Esophagus (tissue), 2 donors: ENCODE data around the gene HRH1. TPM values are rescaled to one million over a fixed set of nuclear protein-coding genes. Genes with fewer than 3 reads are reported as not detected.

Source experiments
- H3K27ac ChIP-seq, 2 donors: one replicate each; pipeline ENCODE4 v1.5.1; 2013; ENCODE audit warnings: low read depth in 2 of 2, mild to moderate bottlenecking in 2 of 2, inconsistent platforms in 1 of 2, low read length in 1 of 2, moderate library complexity in 1 of 2
- H3K27me3 ChIP-seq, 2 donors: one replicate each; pipeline ENCODE4 v1.6.1; 2013; ENCODE audit warnings: low read length in 2 of 2, control low read depth in 1 of 2, mild to moderate bottlenecking in 1 of 2; ENCODE audit not compliant: insufficient read depth in 2 of 2, control insufficient read depth in 1 of 2
- H3K36me3 ChIP-seq, 2 donors: one replicate each; pipeline ENCODE4 v1.6.1; 2013; ENCODE audit warnings: low read length in 1 of 2; ENCODE audit not compliant: control insufficient read depth in 2 of 2, insufficient read depth in 2 of 2
- H3K4me1 ChIP-seq, 2 donors: one replicate each; pipeline ENCODE4 v1.6.1; 2013; ENCODE audit warnings: low read length in 1 of 2; ENCODE audit not compliant: control insufficient read depth in 2 of 2, insufficient read depth in 2 of 2
- H3K4me3 ChIP-seq, 2 donors: one replicate each; pipeline ENCODE4 v1.5.1; 2013; ENCODE audit warnings: low read length in 2 of 2, mild to moderate bottlenecking in 2 of 2, low read depth in 1 of 2, moderate library complexity in 1 of 2
- H3K9me3 ChIP-seq, 2 donors: one replicate each; pipeline ENCODE4 v1.6.1; 2013; ENCODE audit warnings: mild to moderate bottlenecking in 2 of 2, low read depth in 1 of 2, low read length in 1 of 2, moderate library complexity in 1 of 2; ENCODE audit not compliant: control insufficient read depth in 2 of 2, insufficient read depth in 1 of 2
- WGBS, 2 donors: extraction: QIAGEN DNeasy Blood & Tissue Kit; methylation state at CpG; one replicate each; pipeline ENCODE4 v1.1.7; 2013; 5-methylcytosine and 5-hydroxymethylcytosine counted together
- polyA plus RNA-seq, 2 donors: library from polyadenylated mRNA; stranded (reverse); fragments of 200-250 nt; gene quantifications; one replicate each; pipeline ENCODE4 v1.2.3, GENCODE V29; 2013
- donor health status: healthy with polysubstance abuse.
- donor health status: Bipolar disorder and iron deficiency.

The HRH1 gene
- polyA plus RNA-seq, 2 donors: 1.2 to 2.2 TPM

GRCh38 chr3:11138371-11138770 is 15.9 kb upstream of the HRH1 start:
- Histone ChIP-seq H3K27ac (no peak overlapping the region), H3K4me1 (peaks cover 0 to 11% of the 10 kb centered on the region in 2 donors), H3K4me3 (peak overlapping the region in 1 of 2 donors; percentile 4), H3K27me3 (no peaks in the 10 kb centered on the region), H3K36me3 (no peaks in the 10 kb centered on the region), H3K9me3 (no peaks in the 10 kb centered on the region)
- WGBS, 2 donors: 52 to 73% methylated on average over 2 of the region's 2 CpGs

GRCh38 chr3:11140030-11140712 is 14.1 kb upstream of the HRH1 start:
- Histone ChIP-seq H3K27ac (peak overlapping the region; percentile 76 to 81), H3K27me3 (no peaks in the 10 kb centered on the region), H3K9me3 (no peaks in the 10 kb centered on the region), H3K36me3 (no peaks in the 10 kb centered on the region), H3K4me3 (no peak overlapping the region), H3K4me1 (peaks cover 0 to 11% of the 10 kb centered on the region in 2 donors)
- 16 to 24% methylated on average over 13 of the region's 13 CpGs for WGBS, 2 donors

GRCh38 chr3:11140713-11141104 is 13.6 kb upstream of the HRH1 start:
- Histone ChIP-seq H3K4me3 (no peak overlapping the region), H3K4me1 (peaks cover 0 to 11% of the 10 kb centered on the region in 2 donors), H3K27me3 (no peaks in the 10 kb centered on the region), H3K36me3 (no peaks in the 10 kb centered on the region), H3K27ac (peak overlapping the region; percentile 76 to 81), H3K9me3 (no peaks in the 10 kb centered on the region)
- 40 to 50% methylated on average over 2 of the region's 2 CpGs for WGBS, 2 donors

- no peak overlapping the region for H3K4me3 ChIP-seq
- 90 to 92% methylated on average over 5 of the region's 5 CpGs for WGBS, 2 donors
- peaks cover 0 to 8% of the 10 kb centered on the region in 2 donors for H3K4me1 ChIP-seq
- H3K9me3 ChIP-seq: no peaks in the 10 kb centered on the region
- no peak overlapping the region for H3K27ac ChIP-seq
- H3K27me3 ChIP-seq: no peaks in the 10 kb centered on the region
- H3K36me3 ChIP-seq: no peaks in the 10 kb centered on the region
Observed at GRCh38 chr3:11143476-11143875, 10.8 kb upstream of the HRH1 start.

GRCh38 chr3:11144996-11145395 is 9.3 kb upstream of the HRH1 start:
- Histone ChIP-seq H3K9me3 (no peaks in the 10 kb centered on the region), H3K27ac (peak overlapping the region in 1 of 2 donors; percentile 27), H3K27me3 (no peaks in the 10 kb centered on the region), H3K4me3 (no peak overlapping the region), H3K4me1 (peaks cover 0 to 6% of the 10 kb centered on the region in 2 donors), H3K36me3 (no peaks in the 10 kb centered on the region)
- WGBS, 2 donors: 79 to 89% methylated on average over 5 of the region's 5 CpGs

- Histone ChIP-seq H3K27ac (no peak overlapping the region), H3K27me3 (no peaks in the 10 kb centered on the region), H3K9me3 (no peaks in the 10 kb centered on the region), H3K36me3 (no peaks in the 10 kb centered on the region), H3K4me3 (no peak overlapping the region), H3K4me1 (peaks cover 0 to 2% of the 10 kb centered on the region in 2 donors)
- WGBS, 2 donors: 16 to 36% methylated on average over 3 of the region's 3 CpGs
Observed at GRCh38 chr3:11145888-11146287, 8.4 kb upstream of the HRH1 start.

- 63 to 72% methylated on average over 6 of the region's 6 CpGs for WGBS, 2 donors
- Histone ChIP-seq H3K36me3 (no peaks in the 10 kb centered on the region), H3K4me1 (peaks cover 0 to 2% of the 10 kb centered on the region in 2 donors), H3K27me3 (no peaks in the 10 kb centered on the region), H3K9me3 (no peaks in the 10 kb centered on the region), H3K4me3 (no peak overlapping the region), H3K27ac (no peak overlapping the region)
Observed at GRCh38 chr3:11146773-11147660, 7.3 kb upstream of the HRH1 start.

GRCh38 chr3:11150256-11150655 is 4.0 kb upstream of the HRH1 start:
- Histone ChIP-seq H3K9me3 (no peaks in the 10 kb centered on the region), H3K4me1 (peaks cover 0 to 2% of the 10 kb centered on the region in 2 donors), H3K27me3 (no peaks in the 10 kb centered on the region), H3K36me3 (no peaks in the 10 kb centered on the region), H3K27ac (no peak overlapping the region), H3K4me3 (no peak overlapping the region)
- WGBS, 2 donors: 79 to 81% methylated on average over 7 of the region's 7 CpGs

GRCh38 chr3:11152301-11152700 is 2.0 kb upstream of the HRH1 start:
- WGBS, 2 donors: 67 to 80% methylated on average over 2 of the region's 2 CpGs
- Histone ChIP-seq H3K36me3 (no peaks in the 10 kb centered on the region), H3K4me3 (no peak overlapping the region), H3K27me3 (no peaks in the 10 kb centered on the region), H3K4me1 (peaks cover 0 to 2% of the 10 kb centered on the region in 2 donors), H3K9me3 (no peaks in the 10 kb centered on the region), H3K27ac (no peak overlapping the region)
